Ishikawa (cell line): ENCODE measurements around the gene IKBIP.

Experiments
- FOXM1 ChIP-seq: IDR thresholded peaks from 2 replicates; pipeline ENCODE4 v1.6.1; 2012; ENCODE audit warnings: low read depth, borderline replicate concordance
- TAF1 ChIP-seq: IDR thresholded peaks from 2 replicates; pipeline ENCODE4 v1.6.1; 2012; ENCODE audit warnings: low read depth, mild to moderate bottlenecking

GRCh38 chr12:98612696-98613334 lies 31.8 kb downstream of the IKBIP start:
- no peak for TF ChIP-seq TAF1
- no peak for TF ChIP-seq FOXM1
